H1 (cell line): Measurements from ENCODE around the gene PRICKLE2. TPM values are rescaled to one million over a fixed set of nuclear protein-coding genes. Genes with fewer than 3 reads are reported as not detected.

ENCODE experiments used
- EZH2 ChIP-seq: fragments of 200-600 bp; sonication (generic); IDR thresholded peaks from 2 replicates; pipeline ENCODE4 v1.7.1; 2012; ENCODE audit warnings: low read depth, mild to moderate bottlenecking, moderate library complexity, low read length, inconsistent platforms; ENCODE audit not compliant: severe bottlenecking
- JUN ChIP-seq: IDR thresholded peaks from 2 replicates; pipeline ENCODE4 v1.6.1; 2011; ENCODE audit warnings: low read depth, mild to moderate bottlenecking, improper control_type of control experiment, low read length
- polyA plus RNA-seq, 7 experiments: library from polyadenylated mRNA; depleted of rRNA in 3 of 7; stranded (reverse) in 5 of 7; unstranded in 2 of 7; fragments of >200 nt in 5 of 7; fragments of 200-250 nt in 2 of 7; gene quantifications; 1 replicate in 5 of 7; 2 replicates in 1 of 7; 4 replicates in 1 of 7; pipeline versions ENCODE4 v1.2.1 to v1.2.3, GENCODE V29; 2011 to 2013; ENCODE audit warnings: missing spikeins in 2 of 7, mixed read lengths in 2 of 7
- total RNA-seq: library from RNA; stranded (reverse); fragmentation: NEBNext Ultra II Directional; extraction: Animal tissue kit (Norgen Biotek cat#: 25700); gene quantifications from 2 replicates; pipeline ENCODE4 v1.2.1, GENCODE V29; 2021

Gene PRICKLE2
- total and polyA plus RNA-seq, 2 of the 8 experiments (the other 6 are each of a cell fraction or from before 2014, with no cell fraction given): 2.9 to 8.0 TPM

DNA sequence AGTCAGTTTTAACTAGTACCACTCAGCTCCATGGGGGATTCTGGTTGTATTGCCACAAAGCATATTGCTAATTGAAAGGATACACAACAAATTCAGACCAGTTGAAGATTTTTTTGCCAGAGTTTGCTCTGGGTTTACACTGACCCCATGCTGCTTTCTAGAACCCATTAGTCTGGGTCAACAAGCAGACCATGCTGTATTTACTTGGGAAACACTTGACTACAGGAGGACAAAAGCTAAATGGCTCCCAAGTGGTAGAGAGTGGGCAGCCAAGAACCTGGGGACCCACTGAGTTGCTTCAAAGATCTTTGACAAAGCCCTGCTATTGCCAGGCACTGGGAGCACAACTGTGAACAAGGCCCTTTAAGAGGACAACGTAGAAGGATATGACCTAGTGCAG is 115.2 kb downstream of the PRICKLE2 start (continued):
- no peak for TF ChIP-seq JUN
- no peak for TF ChIP-seq EZH2
